Aorta (tissue), 5 donors: Measurements from ENCODE around the gene CD8B. TPM values are rescaled to one million over a fixed set of nuclear protein-coding genes. Genes with fewer than 3 reads are reported as not detected.

Source experiments
- ATAC-seq: fragments of 200-7000 bp; cut with Tn5 transposase; one replicate; pipeline ENCODE4 v1.9.1; 2022; ENCODE audit warnings: moderate library complexity; ENCODE audit not compliant: low FRiP score
- DNase-seq, 2 donors: peaks; one replicate each; pipeline ENCODE4 v3.0.0-alpha.2; 2020
- H3K27ac ChIP-seq, 2 donors: one replicate each; pipeline ENCODE4 v1.5.1; 2013; ENCODE audit warnings: low read length in 2 of 2, mild to moderate bottlenecking in 2 of 2, moderate library complexity in 2 of 2, control low read depth in 1 of 2, inconsistent platforms in 1 of 2, low read depth in 1 of 2
- H3K27me3 ChIP-seq, 2 donors: one replicate each; pipeline ENCODE4 v1.6.1; 2013; ENCODE audit warnings: control low read depth in 1 of 2, low read length in 1 of 2, mild to moderate bottlenecking in 1 of 2, moderate library complexity in 1 of 2; ENCODE audit not compliant: insufficient read depth in 2 of 2, control insufficient read depth in 1 of 2
- H3K36me3 ChIP-seq, 2 donors: one replicate each; pipeline ENCODE4 v1.6.1; 2013; ENCODE audit warnings: control low read depth in 1 of 2, low read length in 1 of 2, mild to moderate bottlenecking in 1 of 2; ENCODE audit not compliant: insufficient read depth in 2 of 2, control insufficient read depth in 1 of 2
- H3K4me1 ChIP-seq, 2 donors: one replicate each; pipeline ENCODE4 v1.6.1; 2013; ENCODE audit warnings: low read length in 2 of 2, control low read depth in 1 of 2, mild to moderate bottlenecking in 1 of 2, moderate library complexity in 1 of 2; ENCODE audit not compliant: insufficient read depth in 2 of 2, control insufficient read depth in 1 of 2
- H3K4me3 ChIP-seq, 2 donors: one replicate each; pipeline ENCODE4 v1.5.1; 2013; ENCODE audit warnings: low read length in 2 of 2, control low read depth in 1 of 2, mild to moderate bottlenecking in 1 of 2
- H3K9me3 ChIP-seq: one replicate; pipeline ENCODE4 v1.6.1; 2013; ENCODE audit warnings: mild to moderate bottlenecking, low read length; ENCODE audit not compliant: control insufficient read depth
- WGBS, 2 donors: extraction: QIAGEN DNeasy Blood & Tissue Kit; methylation state at CpG; one replicate each; pipeline ENCODE4 v1.1.7; 2013; 5-methylcytosine and 5-hydroxymethylcytosine counted together
- intact Hi-C, 2 donors: fragments of 100-400 bp; cut with DNase I; formaldehyde crosslinking; loops; one replicate each; pipeline versions ENCODE4 v1.14.2 to v1.15.0; 2022
- polyA plus RNA-seq, 2 donors: library from polyadenylated mRNA; stranded (reverse); fragments of 200-250 nt; gene quantifications; one replicate each; pipeline ENCODE4 v1.2.3, GENCODE V29; 2013
- total RNA-seq, 2 donors: library from RNA; stranded (reverse); fragmentation: NEBNext Ultra II Directional; extraction: Animal tissue kit (Norgen Biotek cat#: 25700); gene quantifications; one replicate each; pipeline ENCODE4 v1.2.1, GENCODE V29; 2021
- donor health status: healthy with polysubstance abuse.
- donor health status: Bipolar disorder and iron deficiency.
- donor health status: DM: no; HTN: no; CAD: no.
- donor health status: DM: no; HTN: no; CAD: no.
- donor health status: DM: yes; HTN: yes; CAD: no.

CD8B gene
- total and polyA plus RNA-seq, 4 donors = 1.2 to 3.0 (median 1.9) TPM; not detected in 1

- intact Hi-C loops = no loop called here
- Histone ChIP-seq H3K9me3 (no peaks in the 10 kb centered on the region), H3K27ac (no peak overlapping the region), H3K36me3 (no peaks in the 10 kb centered on the region), H3K4me1 (no peaks in the 10 kb centered on the region), H3K4me3 (no peak overlapping the region), H3K27me3 (no peaks in the 10 kb centered on the region)
- DNase-seq = no peak
- ATAC-seq = no peak
- 51 to 54% methylated on average over 2 of the region's 2 CpGs for WGBS, 2 donors
Observed at GRCh38 chr2:86831537-86831936, 30.1 kb downstream of the CD8B start.

- no peak for DNase-seq
- intact Hi-C loops = no loop called here
Observed at GRCh38 chr2:86826951-86827350, 34.7 kb downstream of the CD8B start.

GRCh38 chr2:86825693-86826381, 35.8 kb downstream of the CD8B start:
- 73 to 74% methylated on average over 16 of the region's 16 CpGs for WGBS, 2 donors
- DNase-seq = no peak
- ATAC-seq = no peak
- Histone ChIP-seq H3K4me3 (no peak overlapping the region), H3K4me1 (no peaks in the 10 kb centered on the region), H3K27me3 (no peaks in the 10 kb centered on the region), H3K36me3 (no peaks in the 10 kb centered on the region), H3K9me3 (peaks cover 5% of the 10 kb centered on the region), H3K27ac (no peak overlapping the region)
- intact Hi-C loops = no loop called here

More at GRCh38 chr2:86826951-86827350, 34.7 kb downstream of the CD8B start:
- peaks cover 2% of the 10 kb centered on the region for H3K9me3 ChIP-seq
- H3K27ac ChIP-seq = no peak overlapping the region
- ATAC-seq = no peak
- no peak overlapping the region for H3K4me3 ChIP-seq
- no peaks in the 10 kb centered on the region for H3K36me3 ChIP-seq
- no peaks in the 10 kb centered on the region for H3K27me3 ChIP-seq
- H3K4me1 ChIP-seq = no peaks in the 10 kb centered on the region
- WGBS, 2 donors = 90 to 94% methylated on average over 4 of the region's 4 CpGs

GRCh38 chr2:86825036-86825692, 36.5 kb downstream of the CD8B start:
- no peaks in the 10 kb centered on the region for H3K36me3 ChIP-seq
- peaks cover 5% of the 10 kb centered on the region for H3K9me3 ChIP-seq
- intact Hi-C loops = no loop called here
- ATAC-seq (no peak), DNase-seq (no peak)
- 89 to 90% methylated on average over 11 of the region's 11 CpGs for WGBS, 2 donors
- no peaks in the 10 kb centered on the region for H3K4me1 ChIP-seq
- H3K27ac ChIP-seq = no peak overlapping the region
- H3K4me3 ChIP-seq = no peak overlapping the region
- no peaks in the 10 kb centered on the region for H3K27me3 ChIP-seq

- 82 to 97% methylated on average over 3 of the region's 3 CpGs for WGBS, 2 donors
- intact Hi-C loops = no loop called here
- no peaks in the 10 kb centered on the region for H3K36me3 ChIP-seq
- no peak overlapping the region for H3K4me3 ChIP-seq
- H3K27me3 ChIP-seq = no peaks in the 10 kb centered on the region
- peaks cover 5% of the 10 kb centered on the region for H3K9me3 ChIP-seq
- H3K4me1 ChIP-seq = no peaks in the 10 kb centered on the region
- ATAC-seq (no peak), DNase-seq (no peak)
- H3K27ac ChIP-seq = no peak overlapping the region
Observed at GRCh38 chr2:86822668-86823345, 38.9 kb downstream of the CD8B start.

- ATAC-seq = no peak
- H3K27me3 ChIP-seq = no peaks in the 10 kb centered on the region
- no peak for DNase-seq
- intact Hi-C loops = no loop called here
- no peaks in the 10 kb centered on the region for H3K4me1 ChIP-seq
- peaks cover 5% of the 10 kb centered on the region for H3K9me3 ChIP-seq
- no peak overlapping the region for H3K4me3 ChIP-seq
- H3K27ac ChIP-seq = no peak overlapping the region
- WGBS, 2 donors = 92% methylated on average over 6 of the region's 6 CpGs
- H3K36me3 ChIP-seq = no peaks in the 10 kb centered on the region
Observed at GRCh38 chr2:86821842-86822241, 39.8 kb downstream of the CD8B start.

GRCh38 chr2:86821306-86821705, 40.4 kb downstream of the CD8B start:
- DNase-seq = no peak
- H3K9me3 ChIP-seq = peaks cover 5% of the 10 kb centered on the region
- H3K27ac ChIP-seq = no peak overlapping the region
- H3K36me3 ChIP-seq = no peaks in the 10 kb centered on the region
- 90% methylated on average over 13 of the region's 13 CpGs for WGBS, 2 donors
- no peak overlapping the region for H3K4me3 ChIP-seq
- no peaks in the 10 kb centered on the region for H3K4me1 ChIP-seq
- H3K27me3 ChIP-seq = no peaks in the 10 kb centered on the region
- intact Hi-C loops = no loop called here
- ATAC-seq = no peak

- no peak for DNase-seq
- Histone ChIP-seq H3K9me3 (peaks cover 5% of the 10 kb centered on the region), H3K4me1 (no peaks in the 10 kb centered on the region), H3K27ac (no peak overlapping the region), H3K4me3 (no peak overlapping the region), H3K27me3 (no peaks in the 10 kb centered on the region), H3K36me3 (no peaks in the 10 kb centered on the region)
- intact Hi-C loops = no loop called here
- WGBS, 2 donors = 91 to 97% methylated on average over 2 of the region's 2 CpGs
- ATAC-seq = no peak
Observed at GRCh38 chr2:86818957-86819356, 42.7 kb downstream of the CD8B start.
